ENCODE results near the gene HSBP1. TPM values are rescaled to one million over a fixed set of nuclear protein-coding genes. Genes with fewer than 3 reads are reported as not detected.

HSBP1 gene
- total and polyA plus RNA-seq, 12 donors: 86.7 to 178 (median 155) TPM

- H3K9me3 ChIP-seq: no peaks in the 10 kb centered on the region
- peaks cover 0 to 42% (median 13%) of the 10 kb centered on the region in 9 donors for H3K4me1 ChIP-seq
- no peaks in the 10 kb centered on the region for H3K27me3 ChIP-seq
- ATAC-seq: peak in 1 of 8 donors; percentile 6
- TF ChIP-seq CTCF (IDR thresholded peaks at IDR 0.05): no peak
- intact Hi-C loops (cut with DNase I): no loop called here
- DNase-seq: no peak
- peak overlapping the region in 9 of 10 donors; percentile 12 to 51 (median 36) for H3K4me3 ChIP-seq
- H3K36me3 ChIP-seq: no peaks in the 10 kb centered on the region
- peak overlapping the region in 7 of 10 donors; percentile 7 to 70 (median 52) for H3K27ac ChIP-seq
- WGBS, 2 donors: 22 to 41% methylated on average over 11 of the region's 11 CpGs
These were observed 5.1 kb upstream of the HSBP1 start for GRCh38 chr16:83802554-83803205.

GRCh38 chr16:83803811-83804210 lies 4.0 kb upstream of the HSBP1 start:
- no peak overlapping the region for H3K27ac ChIP-seq
- no peak for TF ChIP-seq CTCF (IDR thresholded peaks at IDR 0.05)
- ATAC-seq (no peak), DNase-seq (no peak)
- intact Hi-C loops (cut with DNase I): no loop called here
- no peak overlapping the region for H3K4me3 ChIP-seq
- no peaks in the 10 kb centered on the region for H3K27me3 ChIP-seq
- no peaks in the 10 kb centered on the region for H3K36me3 ChIP-seq
- 72 to 73% methylated on average over 3 of the region's 3 CpGs for WGBS, 2 donors
- peaks cover under 1 to 47% (median 18%) of the 10 kb centered on the region in 9 donors for H3K4me1 ChIP-seq
- no peaks in the 10 kb centered on the region for H3K9me3 ChIP-seq

- Histone ChIP-seq H3K27ac (no peak overlapping the region), H3K4me1 (peaks cover 4 to 53% (median 24%) of the 10 kb centered on the region in 9 donors), H3K36me3 (peaks cover 0 to 3% (median under 1%) of the 10 kb centered on the region in 9 donors), H3K4me3 (no peak overlapping the region), H3K9me3 (no peaks in the 10 kb centered on the region), H3K27me3 (no peaks in the 10 kb centered on the region)
- WGBS, 2 donors: 96 to 99% methylated on average over 5 of the region's 5 CpGs
- no peak for TF ChIP-seq CTCF (IDR thresholded peaks at IDR 0.05)
- no peak for DNase-seq
- intact Hi-C loops (cut with DNase I): no loop called here
- ATAC-seq: no peak
These were observed 3.4 kb upstream of the HSBP1 start for GRCh38 chr16:83804366-83804765.

GRCh38 chr16:83806036-83806435 lies 1.7 kb upstream of the HSBP1 start:
- ATAC-seq (no peak), DNase-seq (no peak)
- TF ChIP-seq CTCF (IDR thresholded peaks at IDR 0.05): no peak
- 49% methylated on average over 5 of the region's 5 CpGs for WGBS, 2 donors
- Histone ChIP-seq H3K9me3 (no peaks in the 10 kb centered on the region), H3K4me3 (peak overlapping the region in 2 of 10 donors; percentile 8 to 39), H3K27ac (peak overlapping the region in 2 of 10 donors; percentile 24 to 96), H3K36me3 (peaks cover 0 to 19% (median 6%) of the 10 kb centered on the region in 9 donors), H3K4me1 (peaks cover 4 to 69% (median 40%) of the 10 kb centered on the region in 9 donors), H3K27me3 (no peaks in the 10 kb centered on the region)
- intact Hi-C loops (cut with DNase I): no loop called here
